Measurements from ENCODE around the gene OR10G2.
"Not testable (repeated sequence)": the region's sequence is repeated elsewhere in the genome, so short reads cannot be mapped to it uniquely, and the experiment has no call there.

The OR10G2 gene

GRCh38 chr14:21634840-21635239, at the start of gene OR10G2:
OR10G2 (minus strand) TSS chr14:21634940; CDS start chr14:21634842, 98 bp downstream.
- DNase-seq, result no peak

GRCh38 chr14:21680072-21680471, 45.3 kb upstream of the OR10G2 start:
- no peak for DNase-seq

GRCh38 chr14:21675566-21675965, 40.8 kb upstream of the OR10G2 start:
- DNase-seq, result no peak

GRCh38 chr14:21673718-21674117, 39.0 kb upstream of the OR10G2 start, which contains the start of gene OR4E1:
OR4E1 (minus strand) TSS chr14:21673818; CDS start chr14:21670935, 2,883 bp downstream.
- no peak for DNase-seq

- no peak for DNase-seq
These were observed 37.4 kb upstream of the OR10G2 start for GRCh38 chr14:21672116-21672515.

GRCh38 chr14:21671371-21671770, 36.6 kb upstream of the OR10G2 start:
- DNase-seq, result no peak

GRCh38 chr14:21669284-21669683, 34.5 kb upstream of the OR10G2 start:
- no peak for DNase-seq

GRCh38 chr14:21668377-21668776, 33.6 kb upstream of the OR10G2 start:
- DNase-seq, result no peak

- no peak for DNase-seq
These were observed 22.2 kb upstream of the OR10G2 start for GRCh38 chr14:21656980-21657379.

- no peak for DNase-seq
These were observed 19.5 kb upstream of the OR10G2 start for GRCh38 chr14:21654215-21654614.

GRCh38 chr14:21653331-21653885, 18.7 kb upstream of the OR10G2 start, which contains the start of gene OR4E2:
OR4E2 (plus strand) TSS chr14:21653835; CDS start chr14:21665083, 11,248 bp downstream.
- DNase-seq, result no peak

GRCh38 chr14:21652209-21652808, 17.6 kb upstream of the OR10G2 start:
- no peak for DNase-seq

GRCh38 chr14:21647380-21647779, 12.6 kb upstream of the OR10G2 start:
- DNase-seq, result no peak

GRCh38 chr14:21643407-21643806, 8.7 kb upstream of the OR10G2 start:
- DNase-seq, result no peak

- DNase-seq, result no peak
These were observed 7.9 kb upstream of the OR10G2 start for GRCh38 chr14:21642683-21643082.

- no peak for DNase-seq
These were observed 3.7 kb downstream of the OR10G2 start for GRCh38 chr14:21631084-21631483.

- not testable (repeated sequence) for DNase-seq
These were observed 4.2 kb downstream of the OR10G2 start for GRCh38 chr14:21630503-21630902.

- no peak for DNase-seq
These were observed 8.1 kb downstream of the OR10G2 start for GRCh38 chr14:21626491-21627230.

GRCh38 chr14:21617614-21618013, 17.1 kb downstream of the OR10G2 start:
- DNase-seq, result no peak

- DNase-seq, result no peak
These were observed 20.5 kb downstream of the OR10G2 start for GRCh38 chr14:21614240-21614639.

GRCh38 chr14:21612324-21612723, 22.4 kb downstream of the OR10G2 start:
- no peak for DNase-seq

- DNase-seq, result not testable (repeated sequence)
These were observed 32.6 kb downstream of the OR10G2 start for GRCh38 chr14:21602181-21602580.

- DNase-seq, result no peak
These were observed 45.4 kb downstream of the OR10G2 start for GRCh38 chr14:21589317-21589716.
